Heart right ventricle (tissue), 16 donors: ENCODE data around the gene KIF26A. TPM values are rescaled to one million over a fixed set of nuclear protein-coding genes. Genes with fewer than 3 reads are reported as not detected.

ENCODE experiments used
- ATAC-seq, 8 donors: fragments of 200-7000 bp; cut with Tn5 transposase; one replicate each; pipeline ENCODE4 v1.9.1; 2020; ENCODE audit warnings: mild to moderate bottlenecking in 8 of 8, moderate library complexity in 8 of 8, moderate number of reproducible peaks in 1 of 8
- DNase-seq, 2 donors: peaks; one replicate each; pipeline ENCODE4 v3.0.0-alpha.2; 2020
- H3K27ac ChIP-seq, 10 donors: fragments of 200-600 bp; sonication (generic) in 2 of 10; one replicate each; pipeline versions ENCODE4 v1.5.0 to v1.8.0; 2020 to 2022; ENCODE audit warnings: mild to moderate bottlenecking in 3 of 10
- H3K27me3 ChIP-seq, 7 donors: fragments of 200-600 bp; one replicate each; pipeline ENCODE4 v1.8.0; 2021 to 2022; ENCODE audit warnings: mild to moderate bottlenecking in 2 of 7
- H3K36me3 ChIP-seq, 9 donors: fragments of 200-600 bp; sonication (generic) in 1 of 9; one replicate each; pipeline versions ENCODE4 v1.5.0 to v1.8.0; 2020 to 2022; ENCODE audit warnings: mild to moderate bottlenecking in 2 of 9
- H3K4me1 ChIP-seq, 9 donors: fragments of 200-600 bp; sonication (generic) in 1 of 9; one replicate each; pipeline versions ENCODE4 v1.5.0 to v1.8.0; 2020 to 2022; ENCODE audit warnings: mild to moderate bottlenecking in 4 of 9
- H3K4me3 ChIP-seq, 10 donors: fragments of 200-600 bp; sonication (generic) in 2 of 10; one replicate each; pipeline versions ENCODE4 v1.5.0 to v1.8.0; 2020 to 2022; ENCODE audit warnings: mild to moderate bottlenecking in 7 of 10, moderate library complexity in 2 of 10
- H3K9me3 ChIP-seq, 11 donors: fragments of 200-600 bp in 10 of 11; sonication (generic) in 2 of 11; one replicate each; pipeline versions ENCODE4 v1.5.0 to v1.8.0; 2013 to 2022; ENCODE audit warnings: mild to moderate bottlenecking in 2 of 11, control low read depth in 1 of 11, moderate library complexity in 1 of 11
- CTCF ChIP-seq, 9 donors: fragments of 200-600 bp; sonication (generic) in 2 of 9; IDR thresholded peaks; one replicate each; pipeline versions ENCODE4 v1.5.0 to v1.8.0; 2021 to 2022; ENCODE audit warnings: antibody characterized with exemption in 9 of 9, mild to moderate bottlenecking in 5 of 9, moderate library complexity in 1 of 9
- WGBS, 2 donors: extraction: QIAGEN DNeasy Blood & Tissue Kit; methylation state at CpG; one replicate each; pipeline ENCODE4 v1.1.7; 2013; ENCODE audit warnings: inconsistent platforms in 1 of 2; 5-methylcytosine and 5-hydroxymethylcytosine counted together
- intact Hi-C, 10 donors: fragments of 100-400 bp; cut with DNase I; formaldehyde crosslinking; loops; one replicate each; pipeline versions ENCODE4 v1.11.1 to v1.14.2; 2022
- polyA plus RNA-seq, 2 donors: library from polyadenylated mRNA; stranded (reverse); fragments of 200-250 nt; gene quantifications; one replicate each; pipeline ENCODE4 v1.2.3, GENCODE V29; 2013
- total RNA-seq, 10 donors: library from RNA; stranded (reverse); fragmentation: NEBNext Ultra II Directional in 3 of 10; extraction: Animal tissue kit (Norgen Biotek cat#: 25700) in 3 of 10; gene quantifications; one replicate each; pipeline versions ENCODE4 v1.2.1 to v1.2.4, GENCODE V29; 2021 to 2023
- donor health status: Arrhythmogenic right ventricular cardiomyopathy.
- donor health status: ischemic (EF 13 %, LVEDD 7.1; RV severe dilation, severe dysfunction).
- donor health status: healthy with polysubstance abuse.
- donor health status: DM: no; HTN: yes; CAD: no.
- donor health status: DM: no; HTN: no; CAD: no.
- donor health status: ischemic (EF 25% LVEDD 6.9; RV normal size, moderate dysfunction).
- donor health status: ischemic (EF 25% LVEDD 5.7; RV mildly dilated, moderate dysfunction).
- donor health status: healthy.
- donor health status: DM: yes; HTN: yes; CAD: no.
- donor health status: Ischemic cardiomyopathy.
- donor health status: ischemic (EF 35%, LVEDD 5.7; RV mildly dilated, moderate dysfunction).
- donor health status: nonischemic (EF 11% LVEDD 7.7; RV severe dilation, severe dysfunction).
- donor health status: DM: yes; HTN: yes; CAD: no.
- donor health status: PGD.
- donor health status: ischemic (EF 29% LVEDD 5.4; RV normal size, mild dysfunction).
- donor health status: nonischemic (EF 23%, LVEDD 6.1; RV moderate dilation, normal function).

The KIF26A gene
- total and polyA plus RNA-seq, 12 donors = 4.1 to 12.2 (median 6.6) TPM

GRCh38 chr14:104179564-104180129 is 41.3 kb downstream of the KIF26A start:
- Histone ChIP-seq H3K27me3 (no peaks in the 10 kb centered on the region), H3K4me1 (peaks cover 4 to 29% (median 14%) of the 10 kb centered on the region in 9 donors), H3K4me3 (no peak overlapping the region), H3K9me3 (no peaks in the 10 kb centered on the region), H3K27ac (no peak overlapping the region), H3K36me3 (peaks cover 0 to 38% (median 0%) of the 10 kb centered on the region in 9 donors)
- DNase-seq = no peak
- ATAC-seq = no peak
- 94% methylated on average over 42 of the region's 42 CpGs for WGBS, 2 donors
- intact Hi-C loops = no loop called here
- TF ChIP-seq CTCF (IDR thresholded peaks at IDR 0.05) = no peak

DNA sequence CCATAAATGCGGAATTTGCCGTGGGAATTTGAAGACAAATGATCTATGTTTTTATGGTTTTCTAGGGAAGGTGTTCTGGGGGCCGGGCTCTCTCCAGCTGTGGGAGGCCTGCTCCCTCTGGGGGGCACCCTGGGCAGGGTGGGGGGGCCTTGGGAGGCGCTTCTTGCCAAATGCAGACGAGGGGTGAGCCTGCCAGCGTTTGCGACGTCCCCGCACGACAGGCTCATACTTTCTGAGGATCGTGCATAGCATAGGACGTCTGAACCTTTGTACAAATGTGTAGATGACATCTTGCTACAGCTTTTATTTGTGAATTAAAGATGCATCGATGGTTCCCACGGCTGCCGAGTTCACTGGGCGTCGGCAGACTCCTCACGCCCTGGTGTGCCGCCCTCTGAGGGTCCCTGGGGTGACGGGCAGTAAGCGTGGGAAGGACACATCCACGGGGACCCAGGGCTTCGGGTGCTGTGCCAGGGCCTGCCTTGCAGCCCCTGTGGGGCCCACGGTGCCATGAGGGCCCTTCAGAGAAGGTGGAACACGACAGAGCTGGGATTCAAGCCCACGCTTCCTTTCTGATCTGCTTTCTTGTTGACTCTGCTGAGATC is 42.3 kb downstream of the KIF26A start:
- DNase-seq (no peak), ATAC-seq (no peak)
- H3K9me3 ChIP-seq = no peaks in the 10 kb centered on the region
- H3K4me3 ChIP-seq = no peak overlapping the region
- no peak for TF ChIP-seq CTCF (IDR thresholded peaks at IDR 0.05)
- WGBS, 2 donors = 79 to 81% methylated on average over 26 of the region's 26 CpGs
- H3K4me1 ChIP-seq = peaks cover 8 to 34% (median 17%) of the 10 kb centered on the region in 9 donors
- no peaks in the 10 kb centered on the region for H3K27me3 ChIP-seq
- no peak overlapping the region for H3K27ac ChIP-seq
- H3K36me3 ChIP-seq = peaks cover 0 to 29% (median 0%) of the 10 kb centered on the region in 9 donors
- intact Hi-C loops = no loop called here

GRCh38 chr14:104181761-104182530 is 43.6 kb downstream of the KIF26A start:
- Histone ChIP-seq H3K36me3 (peaks cover 0 to 16% (median 0%) of the 10 kb centered on the region in 9 donors), H3K27ac (no peak overlapping the region), H3K9me3 (no peaks in the 10 kb centered on the region), H3K4me1 (peaks cover 8 to 44% (median 17%) of the 10 kb centered on the region in 9 donors), H3K27me3 (peaks cover 0 to 3% (median 0%) of the 10 kb centered on the region in 7 donors), H3K4me3 (no peak overlapping the region)
- DNase-seq = no peak
- TF ChIP-seq CTCF (IDR thresholded peaks at IDR 0.05) = no peak
- intact Hi-C loops = no loop called here
- no peak for ATAC-seq
- 83 to 89% methylated on average over 27 of the region's 27 CpGs for WGBS, 2 donors

DNA sequence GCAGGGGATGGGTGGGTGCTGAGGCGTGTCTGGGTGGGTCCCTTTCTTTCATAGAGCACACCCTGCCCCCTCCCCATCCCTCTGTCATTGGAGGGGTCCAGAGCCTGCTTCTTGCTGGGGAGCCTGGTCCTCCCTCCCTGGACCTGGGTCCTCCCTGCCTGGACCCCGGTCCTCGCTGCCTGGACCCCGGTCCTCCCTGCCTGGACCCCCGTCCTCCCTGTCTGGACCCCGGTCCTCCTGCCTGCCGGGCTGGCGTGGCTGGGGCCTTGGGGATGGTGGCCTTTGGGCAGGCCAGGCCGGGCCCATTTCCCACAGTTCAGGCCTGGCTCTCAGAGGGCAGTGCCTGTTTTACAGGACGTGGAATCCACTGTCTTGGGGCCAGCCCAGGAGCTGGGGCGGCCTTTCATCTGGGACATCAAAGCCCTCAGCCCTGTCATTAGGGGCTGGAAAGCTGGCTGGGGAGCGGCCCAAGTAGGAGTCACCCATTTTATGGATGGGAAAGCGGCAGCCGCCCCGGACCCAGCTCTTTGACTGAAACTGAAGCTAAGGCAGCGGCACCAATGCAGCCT is 44.6 kb downstream of the KIF26A start:
- no peaks in the 10 kb centered on the region for H3K9me3 ChIP-seq
- H3K27me3 ChIP-seq = peaks cover 0 to 3% (median 0%) of the 10 kb centered on the region in 7 donors
- no peak overlapping the region for H3K27ac ChIP-seq
- no peak overlapping the region for H3K4me3 ChIP-seq
- no peak for TF ChIP-seq CTCF (IDR thresholded peaks at IDR 0.05)
- WGBS, 2 donors = 93 to 95% methylated on average over 16 of the region's 16 CpGs
- no peak for ATAC-seq
- H3K4me1 ChIP-seq = peaks cover 8 to 51% (median 17%) of the 10 kb centered on the region in 9 donors
- no peak for DNase-seq
- intact Hi-C loops = no loop called here
- H3K36me3 ChIP-seq = peaks cover 0 to 6% (median 0%) of the 10 kb centered on the region in 9 donors
